H9 (cell line): Measurements from ENCODE around the gene CDC45. TPM values are rescaled to one million over a fixed set of nuclear protein-coding genes. Genes with fewer than 3 reads are reported as not detected.
A peak's percentile ranks its signal among the peaks of the same experiment; 100 is the strongest.

Experiments
- DNase-seq: peaks from one replicate; pipeline ENCODE4 v3.0.0-alpha.2; 2017
- H2AFZ ChIP-seq: one replicate; pipeline ENCODE4 v1.6.1; 2013; ENCODE audit warnings: mild to moderate bottlenecking, low read length, control low read depth, moderate library complexity
- H2AK5ac ChIP-seq: 2 replicates; pipeline ENCODE4 v1.6.1; 2013; ENCODE audit warnings: low read length, control low read depth, mixed read lengths; ENCODE audit not compliant: insufficient read length
- H2BK120ac ChIP-seq: one replicate; pipeline ENCODE4 v1.6.1; 2013; ENCODE audit warnings: low read depth, mild to moderate bottlenecking, low read length, control low read depth, inconsistent platforms; ENCODE audit not compliant: poor library complexity, severe bottlenecking
- H2BK12ac ChIP-seq: 2 replicates; pipeline ENCODE4 v1.6.1; 2013; ENCODE audit warnings: low read length, control low read depth, mixed read lengths, low read depth; ENCODE audit not compliant: insufficient read length
- H2BK15ac ChIP-seq: 2 replicates; pipeline ENCODE4 v1.6.1; 2013; ENCODE audit warnings: low read depth, low read length, control low read depth
- H2BK20ac ChIP-seq: one replicate; pipeline ENCODE4 v1.6.1; 2013; ENCODE audit warnings: low read depth, mild to moderate bottlenecking, low read length, control low read depth, inconsistent platforms; ENCODE audit not compliant: poor library complexity, severe bottlenecking
- H2BK5ac ChIP-seq: 2 replicates; pipeline ENCODE4 v1.6.1; 2013; ENCODE audit warnings: low read length, control low read depth, mixed read lengths; ENCODE audit not compliant: insufficient read length
- H3K14ac ChIP-seq: 2 replicates; pipeline ENCODE4 v1.6.1; 2013; ENCODE audit warnings: low read length, control low read depth; ENCODE audit not compliant: insufficient read depth
- H3K18ac ChIP-seq: 2 replicates; pipeline ENCODE4 v1.6.1; 2013; ENCODE audit warnings: low read depth, mild to moderate bottlenecking, mixed read lengths, low read length, control low read depth; ENCODE audit not compliant: insufficient read length
- H3K23ac ChIP-seq: 2 replicates; pipeline ENCODE4 v1.6.1; 2013; ENCODE audit warnings: low read length, control low read depth, mixed read lengths, low read depth; ENCODE audit not compliant: insufficient read length
- H3K23me2 ChIP-seq: 2 replicates; pipeline ENCODE4 v1.6.1; 2013; ENCODE audit warnings: low read depth, mild to moderate bottlenecking, mixed read lengths, low read length, control low read depth; ENCODE audit not compliant: insufficient read length, poor library complexity, severe bottlenecking
- H3K27ac ChIP-seq: 2 replicates; pipeline ENCODE4 v1.5.1; 2013; ENCODE audit warnings: low read length, control low read depth, mixed read lengths, low read depth; ENCODE audit not compliant: insufficient read length
- H3K27me3 ChIP-seq: 2 replicates; pipeline ENCODE4 v1.6.1; 2013; ENCODE audit warnings: low read length, control low read depth, inconsistent platforms; ENCODE audit not compliant: insufficient read depth
- H3K4ac ChIP-seq: 2 replicates; pipeline ENCODE4 v1.6.1; 2013; ENCODE audit warnings: low read depth, mild to moderate bottlenecking, control low read depth, inconsistent platforms, low read length, moderate library complexity
- H3K4me1 ChIP-seq: 2 replicates; pipeline ENCODE4 v1.6.1; 2013; ENCODE audit warnings: low read length, control low read depth, inconsistent platforms; ENCODE audit not compliant: insufficient read depth
- H3K4me2 ChIP-seq: 2 replicates; pipeline ENCODE4 v1.6.1; 2013; ENCODE audit warnings: low read length, control low read depth, mixed read lengths; ENCODE audit not compliant: insufficient read length, insufficient read depth
- H3K56ac ChIP-seq: 2 replicates; pipeline ENCODE4 v1.6.1; 2013; ENCODE audit warnings: low read depth, mild to moderate bottlenecking, mixed read lengths, low read length, control low read depth; ENCODE audit not compliant: insufficient read length
- H3K79me1 ChIP-seq: 2 replicates; pipeline ENCODE4 v1.6.1; 2013; ENCODE audit warnings: low read depth, mild to moderate bottlenecking, moderate library complexity, low read length, control low read depth, inconsistent platforms; ENCODE audit not compliant: insufficient read depth, poor library complexity, severe bottlenecking
- H3K79me2 ChIP-seq: 2 replicates; pipeline ENCODE4 v1.6.1; 2013; ENCODE audit warnings: low read length, control low read depth, inconsistent platforms; ENCODE audit not compliant: insufficient read depth
- H3K9ac ChIP-seq: 2 replicates; pipeline ENCODE4 v1.6.1; 2013; ENCODE audit warnings: low read length, control low read depth, mixed read lengths; ENCODE audit not compliant: insufficient read length; ENCODE audit errors: extremely low read depth
- H3K9me3 ChIP-seq: one replicate; pipeline ENCODE4 v1.6.1; 2013; ENCODE audit warnings: low read depth, low read length, inconsistent platforms; ENCODE audit not compliant: control insufficient read depth
- H3T11ph ChIP-seq: one replicate; pipeline ENCODE4 v1.6.1; 2013; ENCODE audit warnings: mild to moderate bottlenecking, low read length, control low read depth, inconsistent platforms
- H4K20me1 ChIP-seq: one replicate; pipeline ENCODE4 v1.6.1; 2013; ENCODE audit not compliant: control insufficient read depth, insufficient read length, insufficient read depth
- H4K5ac ChIP-seq: 2 replicates; pipeline ENCODE4 v1.6.1; 2013; ENCODE audit warnings: low read depth, mild to moderate bottlenecking, mixed read lengths, low read length, control low read depth; ENCODE audit not compliant: insufficient read length
- H4K8ac ChIP-seq: replicated peaks from 2 replicates; pipeline ENCODE4 v1.6.1; 2013; ENCODE audit warnings: low read length, control low read depth, mixed read lengths, low read depth; ENCODE audit not compliant: insufficient read length
- H4K91ac ChIP-seq: 2 replicates; pipeline ENCODE4 v1.6.1; 2013; ENCODE audit warnings: low read depth, mild to moderate bottlenecking, moderate library complexity, mixed read lengths, low read length, control low read depth; ENCODE audit not compliant: insufficient read length
- H3K27ac Mint-ChIP-seq, 3 experiments: 2 replicates in 2 of 3; 3 replicates in 1 of 3; pipeline ENCODE4 v1.8.0; 2020 to 2021; ENCODE audit warnings: mixed read lengths in 3 of 3, mild to moderate bottlenecking in 1 of 3, moderate library complexity in 1 of 3
- H3K27me3 Mint-ChIP-seq: 2 replicates; pipeline ENCODE4 v1.8.0; 2021; ENCODE audit warnings: low read depth, mild to moderate bottlenecking, moderate library complexity, mixed read lengths
- H3K36me3 Mint-ChIP-seq, 3 experiments: 2 replicates in 2 of 3; 3 replicates in 1 of 3; pipeline ENCODE4 v1.8.0; 2020 to 2021; ENCODE audit warnings: low read depth in 3 of 3, mixed read lengths in 3 of 3; ENCODE audit not compliant: insufficient read depth in 1 of 3
- H3K4me1 Mint-ChIP-seq, 2 experiments: 2 replicates each; pipeline ENCODE4 v1.8.0; 2020; ENCODE audit warnings: mixed read lengths in 2 of 2
- H3K4me3 Mint-ChIP-seq, 2 experiments: 2 replicates in 1 of 2; 3 replicates in 1 of 2; pipeline ENCODE4 v1.8.0; 2020 to 2021; ENCODE audit warnings: mild to moderate bottlenecking in 2 of 2, mixed read lengths in 2 of 2, moderate library complexity in 1 of 2
- H3K9me3 Mint-ChIP-seq, 2 experiments: 2 replicates in 1 of 2; 3 replicates in 1 of 2; pipeline ENCODE4 v1.8.0; 2020; ENCODE audit warnings: mild to moderate bottlenecking in 2 of 2, mixed read lengths in 2 of 2, moderate library complexity in 1 of 2
- CTCF ChIP-seq: fragments of 200-600 bp; sonication (generic); conservative IDR thresholded peaks from 3 replicates; pipeline ENCODE4 v1.8.0; 2021; ENCODE audit warnings: antibody characterized with exemption, mild to moderate bottlenecking
- WGBS: extraction: QIAGEN DNeasy Blood & Tissue Kit; methylation state at CpG from one replicate; pipeline ENCODE4 v1.1.7; 2013; ENCODE audit warnings: missing lambda C conversion rate, low lambda C conversion rate, mixed read lengths; ENCODE audit not compliant: insufficient read length; ENCODE audit errors: extremely low coverage; 5-methylcytosine and 5-hydroxymethylcytosine counted together
- total RNA-seq: library from RNA; stranded (reverse); gene quantifications from 2 replicates; pipeline ENCODE4 v1.2.1, GENCODE V29; 2021

Gene CDC45
- total RNA-seq, 1 experiment from 2014 or later = 35.7 TPM

- no peaks in the 10 kb centered on the region for H4K20me1 ChIP-seq
- peaks cover 30 to 60% (median 51%) of the 10 kb centered on the region in 3 experiments; a peak in 6 of 7 replicates for H3K36me3 Mint-ChIP-seq
- no peak overlapping the region for H3K9ac ChIP-seq
- WGBS = no CpG with 5 or more reads among the region's 3 CpGs
- H2AK5ac ChIP-seq = no peak overlapping the region
- H3K4me1 ChIP-seq = no peaks in the 10 kb centered on the region; the same call in 1 of the 2 replicates
- H2BK12ac ChIP-seq = no peak overlapping the region
- H3K27ac ChIP-seq = no peak overlapping the region
- no peak overlapping the region for H3K14ac ChIP-seq
- no peak overlapping the region for H4K8ac ChIP-seq
- TF ChIP-seq CTCF = peak; percentile 32; the same call in 1 of the 3 replicates
- H3K79me1 ChIP-seq = peaks cover 3% of the 10 kb centered on the region
- H2BK20ac ChIP-seq = no peak overlapping the region
- no peak overlapping the region for H3K18ac ChIP-seq
- no peak overlapping the region for H3K4me2 ChIP-seq
- H3K4me3 Mint-ChIP-seq = no peak overlapping the region
- DNase-seq = no peak
- H3K4ac ChIP-seq = no peak overlapping the region
- no peaks in the 10 kb centered on the region for H3K27me3 Mint-ChIP-seq
- no peak overlapping the region; a peak in 1 of 7 replicates for H3K27ac Mint-ChIP-seq
- H3K79me2 ChIP-seq = peaks cover 14% of the 10 kb centered on the region; the same call in 1 of the 2 replicates
- no peak overlapping the region for H4K5ac ChIP-seq
- no peak overlapping the region for H4K91ac ChIP-seq
- H3K23ac ChIP-seq = no peak overlapping the region
- H3K56ac ChIP-seq = no peak overlapping the region
- H3K27me3 ChIP-seq = no peaks in the 10 kb centered on the region
- H3K4me1 Mint-ChIP-seq = peaks cover 9 to 12% of the 10 kb centered on the region in 2 experiments
- no peak overlapping the region for H3T11ph ChIP-seq
- H2BK120ac ChIP-seq = no peak overlapping the region
- H3K9me3 ChIP-seq = no peaks in the 10 kb centered on the region
- no peak overlapping the region for H2AFZ ChIP-seq
- no peak overlapping the region for H2BK15ac ChIP-seq
- H2BK5ac ChIP-seq = no peak overlapping the region
- H3K23me2 ChIP-seq = peaks cover 6% of the 10 kb centered on the region
- no peaks in the 10 kb centered on the region for H3K9me3 Mint-ChIP-seq
Measured at GRCh38 chr22:19473578-19473977, 6.1 kb upstream of the CDC45 start.
